ENCODE measurements around the gene OR4D2.

OR4D2 gene

GRCh38 chr17:58176200-58176599 lies 9.4 kb downstream of the OR4D2 start:
- DNase-seq, result no peak

- no peak for DNase-seq
Measured at GRCh38 chr17:58181796-58182195, 15.0 kb downstream of the OR4D2 start.

DNA sequence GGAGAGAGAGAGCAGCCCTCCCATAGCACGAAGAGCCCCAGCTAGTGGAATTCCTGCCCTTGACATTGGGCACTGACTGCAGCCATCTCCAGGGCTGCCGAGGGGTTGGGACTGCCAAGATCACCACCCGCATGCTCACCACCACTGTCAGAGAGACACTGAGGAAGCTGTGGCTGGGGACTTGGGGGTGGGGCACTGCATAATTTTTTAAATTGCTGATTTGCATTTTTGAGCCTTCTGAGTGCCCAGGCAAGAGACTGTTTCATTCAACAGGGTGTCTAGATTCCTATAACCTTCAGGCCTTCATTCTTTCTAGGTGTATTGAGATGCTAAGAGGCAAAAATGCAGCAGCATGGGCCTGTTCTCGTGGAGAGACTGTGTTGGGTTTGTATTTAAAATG lies 16.7 kb downstream of the OR4D2 start:
- no peak for DNase-seq

DNA sequence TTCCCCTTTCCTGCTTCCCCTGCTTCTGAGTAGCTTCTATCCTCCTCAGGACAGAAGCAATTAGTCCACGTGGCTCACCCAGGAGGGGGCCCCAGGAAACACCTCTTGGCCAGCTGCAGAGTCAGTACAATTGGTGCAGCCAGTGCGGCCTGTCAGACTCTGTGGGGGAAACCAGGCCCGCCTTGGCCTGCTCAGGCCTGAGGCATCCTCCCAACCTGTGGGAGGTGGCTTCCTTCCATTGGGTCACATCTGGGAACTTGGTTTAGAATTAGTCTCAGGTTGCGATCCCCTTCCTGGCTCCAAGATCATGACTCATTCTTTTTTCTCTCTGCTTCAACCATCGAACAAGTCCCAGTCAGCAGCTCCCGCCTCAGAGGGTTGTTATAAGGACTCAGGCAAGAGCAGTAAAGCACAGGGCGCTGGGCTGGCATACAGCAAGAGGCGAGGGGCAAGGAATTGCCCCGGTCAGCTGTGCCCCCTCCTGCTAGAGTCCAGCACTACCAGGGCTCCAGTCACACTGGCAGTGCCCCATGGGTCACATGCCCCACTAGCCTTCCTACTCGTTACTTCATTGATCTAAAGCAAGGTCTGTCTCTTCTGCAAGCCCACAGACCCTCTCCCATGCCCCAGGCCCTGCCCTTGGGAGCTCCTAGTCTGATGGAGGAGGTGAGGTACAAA lies 17.7 kb downstream of the OR4D2 start:
- no peak for DNase-seq

- no peak for DNase-seq
Measured at GRCh38 chr17:58184986-58185761, 18.4 kb downstream of the OR4D2 start.

- no peak for DNase-seq
Measured at GRCh38 chr17:58186591-58186990, 19.8 kb downstream of the OR4D2 start.

DNA sequence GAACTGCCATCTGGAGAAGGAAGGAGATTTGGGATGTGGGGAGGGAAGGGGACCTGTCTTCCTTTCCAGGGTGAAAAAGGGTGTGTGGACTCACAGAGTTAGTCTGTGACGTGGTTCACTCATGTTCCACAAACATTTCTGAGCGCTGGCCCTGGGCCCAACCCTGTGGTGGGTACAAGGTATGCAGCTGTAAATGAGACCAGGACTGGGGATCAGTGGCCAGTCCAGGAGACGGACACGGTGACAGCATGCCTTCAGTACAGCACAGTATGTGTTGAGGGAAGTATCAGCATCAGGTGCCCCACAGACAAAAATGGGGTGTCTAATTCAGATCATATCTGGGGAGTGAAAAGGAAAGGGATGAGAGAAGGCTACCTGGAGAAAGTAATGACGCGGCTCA lies 20.3 kb downstream of the OR4D2 start:
- no peak for DNase-seq

- no peak for DNase-seq
Measured at GRCh38 chr17:58187675-58188074, 20.9 kb downstream of the OR4D2 start.

- no peak for DNase-seq
Measured at GRCh38 chr17:58189436-58190146, 22.8 kb downstream of the OR4D2 start.

DNA sequence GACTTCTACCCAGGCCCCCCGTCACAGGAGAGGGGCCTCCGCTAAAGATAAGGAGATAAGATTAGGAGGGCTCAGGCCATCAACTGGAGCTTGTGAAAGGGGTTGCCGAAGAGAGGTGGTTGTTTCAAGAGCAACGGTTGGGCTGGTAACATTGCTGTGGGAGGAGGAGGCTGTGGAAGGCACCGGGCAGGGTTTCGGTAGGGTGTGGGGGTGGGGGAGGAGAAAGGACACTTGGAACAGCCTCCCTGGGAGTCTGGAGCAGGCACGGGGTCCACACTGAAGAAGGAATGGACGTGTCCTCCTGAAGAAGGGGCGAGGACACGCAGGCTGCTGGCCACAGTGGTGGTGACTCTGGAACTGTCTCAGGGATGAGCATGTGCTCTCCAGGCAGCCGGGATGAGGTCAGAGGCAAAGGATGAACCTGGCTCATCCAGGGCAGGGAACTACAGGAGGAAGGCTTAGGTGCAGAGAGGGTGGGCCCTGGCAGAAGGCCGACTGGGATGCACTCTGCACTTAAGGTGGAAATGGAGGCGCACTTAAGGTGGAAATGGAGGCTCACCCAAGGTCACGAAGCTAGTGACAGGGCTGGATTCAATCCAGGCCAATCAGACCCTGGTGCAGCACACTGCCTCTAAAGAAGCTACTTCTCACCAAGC lies 24.6 kb downstream of the OR4D2 start:
- no peak for DNase-seq

GRCh38 chr17:58192612-58193011 lies 25.8 kb downstream of the OR4D2 start, which contains the start of gene EPX:
TSS of gene EPX (plus strand) at chr17:58192726. CDS start at chr17:58192847, 121 bp downstream.
- DNase-seq, result no peak

GRCh38 chr17:58193641-58194255 lies 27.0 kb downstream of the OR4D2 start:
- no peak for DNase-seq

GRCh38 chr17:58195518-58196123 lies 28.8 kb downstream of the OR4D2 start:
- no peak for DNase-seq

- no peak for DNase-seq
Measured at GRCh38 chr17:58196610-58197009, 29.8 kb downstream of the OR4D2 start.

GRCh38 chr17:58200024-58200633 lies 33.3 kb downstream of the OR4D2 start:
- peak; percentile 66 to 76 for DNase-seq

GRCh38 chr17:58202859-58203258 lies 36.1 kb downstream of the OR4D2 start:
- DNase-seq, result no peak

DNA sequence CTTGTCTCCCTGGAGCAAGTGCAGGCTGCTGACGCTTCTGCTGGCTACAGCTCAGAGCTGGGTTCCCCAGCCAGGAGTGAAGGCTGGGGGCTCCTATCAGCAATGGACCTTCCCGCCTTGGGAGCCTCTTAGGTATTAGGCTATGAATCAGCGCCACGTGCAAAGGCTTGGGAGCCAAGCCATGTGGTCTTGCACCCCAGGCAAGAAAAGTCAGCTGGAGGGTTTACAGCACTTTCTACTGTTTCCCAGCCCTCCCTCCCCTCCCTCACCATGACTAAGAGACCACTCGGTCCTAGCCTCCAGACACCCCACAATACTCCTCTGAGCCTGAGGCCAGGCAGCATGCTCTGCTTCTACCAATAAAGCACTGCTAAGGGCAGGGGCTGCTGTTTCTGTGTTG lies 38.0 kb downstream of the OR4D2 start:
- no peak for DNase-seq

GRCh38 chr17:58205936-58206335 lies 39.2 kb downstream of the OR4D2 start:
- no peak for DNase-seq

DNA sequence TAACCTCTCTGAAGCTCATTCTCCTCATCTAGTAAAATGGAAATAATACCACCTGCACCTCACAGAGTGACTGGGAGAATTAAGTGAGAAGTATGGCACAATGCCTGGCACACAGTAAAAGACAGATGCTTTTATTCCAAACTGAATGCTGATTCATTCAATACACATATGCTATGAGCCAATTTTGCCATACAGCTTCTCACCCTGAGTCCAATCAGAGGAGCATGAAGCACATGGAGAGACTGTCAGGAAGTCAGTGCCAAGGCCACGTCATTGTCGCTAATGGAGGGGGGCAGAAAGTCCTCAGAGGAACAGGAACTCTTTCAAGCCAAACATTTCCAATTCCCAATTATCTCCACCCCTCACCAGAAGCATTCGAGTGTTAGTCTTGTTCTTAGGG lies 40.7 kb downstream of the OR4D2 start:
- DNase-seq, result no peak

DNA sequence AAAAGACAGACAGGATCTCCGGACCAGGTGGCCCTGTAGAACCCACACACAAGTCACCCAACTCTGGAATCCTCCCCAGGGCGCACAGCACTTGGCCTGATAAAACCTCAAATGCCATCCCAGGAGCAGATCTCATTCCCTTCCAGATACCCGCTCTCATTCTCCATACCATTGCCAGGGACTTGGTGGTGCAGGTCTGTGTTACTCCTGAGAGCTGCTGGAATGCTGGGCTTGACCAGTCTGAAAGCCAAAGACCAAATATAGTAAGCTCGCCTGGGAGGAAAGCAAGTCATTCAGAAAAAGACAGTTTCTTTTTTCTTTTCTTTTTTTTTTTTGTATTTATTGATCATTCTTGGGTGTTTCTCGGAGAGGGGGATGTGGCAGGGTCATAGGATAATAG lies 41.6 kb downstream of the OR4D2 start:
- DNase-seq, result no peak

GRCh38 chr17:58210922-58211321 lies 44.1 kb downstream of the OR4D2 start:
- DNase-seq, result no peak

DNA sequence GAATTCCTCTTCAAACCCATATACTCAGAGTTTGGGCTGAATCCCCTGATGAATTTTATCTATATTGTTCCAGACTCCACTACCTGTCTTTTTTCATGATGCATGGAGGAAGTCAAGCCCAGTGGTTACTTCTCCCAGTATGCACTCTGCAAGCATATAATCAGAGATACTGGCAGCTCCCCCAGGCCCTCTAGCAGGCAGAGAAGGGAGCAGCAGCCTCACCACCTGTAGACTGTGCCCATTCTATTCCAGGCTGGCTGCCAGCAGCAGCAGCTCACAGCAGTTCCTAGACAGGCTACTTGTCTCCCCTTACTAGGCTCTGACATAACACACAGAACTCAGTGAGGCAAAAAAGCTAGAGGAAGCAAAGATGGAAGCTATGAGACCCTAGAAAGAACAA lies 48.9 kb downstream of the OR4D2 start:
- no peak for DNase-seq

All from activated CD4-positive, alpha-beta T cell treated with anti-CD3 and anti-CD28 coated beads, Interleukin-2, amount 50 U/mL, for 48 hours (primary cell).